ENCODE measurements around the gene PFKFB1.

GRCh38 chrX:55028611-55029010, 34.6 kb upstream of the PFKFB1 start:
- TF ChIP-seq POLR2AphosphoS5 (IDR thresholded peaks at IDR 0.05; ENCODE audit: low read depth, low read length), result no peak
- TF ChIP-seq TAF1 (IDR thresholded peaks at IDR 0.05; ENCODE audit: borderline replicate concordance, insufficient read depth, low read length), result no peak
- TF ChIP-seq REST (IDR thresholded peaks at IDR 0.05; ENCODE audit: insufficient read depth in 1 of 2, low read depth in 2 of 2, low read length in 2 of 2), result no peak
